ENCODE measurements around the gene GNPTG. TPM values are rescaled to one million over a fixed set of nuclear protein-coding genes. Genes with fewer than 3 reads are reported as not detected.

GNPTG gene
- total and polyA plus RNA-seq, 9 of the 15 experiments (the other 6 are each of a cell fraction or from before 2014, with no cell fraction given): 0.69 to 33.3 (median 13.6) TPM

- TF ChIP-seq ZBTB7A (IDR thresholded peaks at IDR 0.05; ENCODE audit: borderline replicate concordance, control insufficient read depth, low read depth, low read length): no peak
- no peak for TF ChIP-seq CHCHD3 (CRISPR knock-in tag; IDR thresholded peaks at IDR 0.05)
- no peak for TF ChIP-seq MAFF (IDR thresholded peaks at IDR 0.05; ENCODE audit: low read length)
- TF ChIP-seq SPI1 (IDR thresholded peaks at IDR 0.05; ENCODE audit: borderline replicate concordance, low read depth, low read length): no peak
- 0 out of 2 replicates have a peak, but pooled peaks have one; percentile 39 for TF ChIP-seq MYC (IDR thresholded peaks at IDR 0.05; ENCODE audit: low read depth, low read length)
- no peak for TF ChIP-seq MYC (CRISPR knock-in tag; IDR thresholded peaks at IDR 0.05; ENCODE audit: borderline replicate concordance, low read depth)
- no peak for TF ChIP-seq RHOXF2B (CRISPR knock-in tag; conservative IDR thresholded peaks at IDR 0.05)
- TF ChIP-seq SAFB (IDR thresholded peaks at IDR 0.05; ENCODE audit: borderline replicate concordance, low read depth, low read length): no peak
- no peak for TF ChIP-seq ZMIZ1 (IDR thresholded peaks at IDR 0.05; ENCODE audit: low read depth in 2 of 2, low read length in 2 of 2)
- TF ChIP-seq NCOA2 (IDR thresholded peaks at IDR 0.05; ENCODE audit: partially characterized antibody in 2 of 2): no peak
- TF ChIP-seq ETS2 (tag; IDR thresholded peaks at IDR 0.05; ENCODE audit: borderline replicate concordance, poor library complexity, severe bottlenecking): no peak
- no peak for TF ChIP-seq CBFB (CRISPR knock-in tag; IDR thresholded peaks at IDR 0.05)
- TF ChIP-seq SLC30A9 (CRISPR knock-in tag; IDR thresholded peaks at IDR 0.05): no peak
- no peak for TF ChIP-seq HDAC6 (IDR thresholded peaks at IDR 0.05; ENCODE audit: low read depth, low read length)
- TF ChIP-seq ILF3 (IDR thresholded peaks at IDR 0.05; ENCODE audit: borderline replicate concordance): no peak
- TF ChIP-seq JUND (IDR thresholded peaks at IDR 0.05; ENCODE audit: borderline replicate concordance, low read depth, low read length): 0 out of 2 replicates have a peak, but pooled peaks have one; percentile 27
- no peak for TF ChIP-seq JUND (tag; IDR thresholded peaks at IDR 0.05; ENCODE audit: borderline replicate concordance, low read depth, low read length)
- no peak for TF ChIP-seq ZNF12 (CRISPR knock-in tag; IDR thresholded peaks at IDR 0.05)
- TF ChIP-seq, protein P1, sequence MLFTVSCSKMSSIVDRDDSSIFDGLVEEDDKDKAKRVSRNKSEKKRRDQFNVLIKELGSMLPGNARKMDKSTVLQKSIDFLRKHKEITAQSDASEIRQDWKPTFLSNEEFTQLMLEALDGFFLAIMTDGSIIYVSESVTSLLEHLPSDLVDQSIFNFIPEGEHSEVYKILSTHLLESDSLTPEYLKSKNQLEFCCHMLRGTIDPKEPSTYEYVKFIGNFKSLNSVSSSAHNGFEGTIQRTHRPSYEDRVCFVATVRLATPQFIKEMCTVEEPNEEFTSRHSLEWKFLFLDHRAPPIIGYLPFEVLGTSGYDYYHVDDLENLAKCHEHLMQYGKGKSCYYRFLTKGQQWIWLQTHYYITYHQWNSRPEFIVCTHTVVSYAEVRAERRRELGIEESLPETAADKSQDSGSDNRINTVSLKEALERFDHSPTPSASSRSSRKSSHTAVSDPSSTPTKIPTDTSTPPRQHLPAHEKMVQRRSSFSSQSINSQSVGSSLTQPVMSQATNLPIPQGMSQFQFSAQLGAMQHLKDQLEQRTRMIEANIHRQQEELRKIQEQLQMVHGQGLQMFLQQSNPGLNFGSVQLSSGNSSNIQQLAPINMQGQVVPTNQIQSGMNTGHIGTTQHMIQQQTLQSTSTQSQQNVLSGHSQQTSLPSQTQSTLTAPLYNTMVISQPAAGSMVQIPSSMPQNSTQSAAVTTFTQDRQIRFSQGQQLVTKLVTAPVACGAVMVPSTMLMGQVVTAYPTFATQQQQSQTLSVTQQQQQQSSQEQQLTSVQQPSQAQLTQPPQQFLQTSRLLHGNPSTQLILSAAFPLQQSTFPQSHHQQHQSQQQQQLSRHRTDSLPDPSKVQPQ (CRISPR knock-in tag; IDR thresholded peaks at IDR 0.05; ENCODE audit: borderline replicate concordance): no peak
- TF ChIP-seq ZNF586 (CRISPR knock-in tag; conservative IDR thresholded peaks at IDR 0.05): no peak
- no peak for TF ChIP-seq KLF10 (CRISPR knock-in tag; IDR thresholded peaks at IDR 0.05)
- no peak for TF ChIP-seq MAFG (tag; conservative IDR thresholded peaks at IDR 0.05)
- TF ChIP-seq KHSRP (IDR thresholded peaks at IDR 0.05): no peak
- TF ChIP-seq SMC3 (conservative IDR thresholded peaks at IDR 0.05; ENCODE audit: insufficient read depth, low read depth, low read length): peak; percentile 89
- TF ChIP-seq HSF4 (CRISPR knock-in tag; IDR thresholded peaks at IDR 0.05; ENCODE audit: borderline replicate concordance): no peak
Measured at GRCh38 chr16:1363501-1364041, 11.8 kb downstream of the GNPTG start (continued).
